H1 (cell line): ENCODE results near the gene WDFY3. TPM values are rescaled to one million over a fixed set of nuclear protein-coding genes. Genes with fewer than 3 reads are reported as not detected.
"Not testable (repeated sequence)": the region's sequence is repeated elsewhere in the genome, so short reads cannot be mapped to it uniquely, and the experiment has no call there.

ENCODE experiments used
- CTCF ChIA-PET: fragments of 300-600 bp; sonication (Branson Sonifier 250); formaldehyde crosslinking; loops from one replicate; lab custom pipeline; 2021; ENCODE audit not compliant: partially characterized antibody; lab: Charles Lee
- POLR2A ChIA-PET: fragments of 300-600 bp; sonication (Branson Sonifier 250); formaldehyde crosslinking; loops from one replicate; lab custom pipeline; 2021; ENCODE audit warnings: inconsistent platforms; ENCODE audit not compliant: partially characterized antibody; lab: Charles Lee
- DNase-seq, 2 experiments: peaks; one replicate each; pipeline versions ENCODE4 v3.0.0 to v3.0.0-alpha.2; 2010 to 2022; ENCODE audit warnings: low spot score in 2 of 2, low read depth in 1 of 2, mixed read lengths in 1 of 2
- FAIRE-seq: peaks from 2 replicates; lab custom pipeline; 2011; peaks lifted over from hg19 to GRCh38; lab: Jason Lieb, UNC
- H2AFZ ChIP-seq: 2 replicates; pipeline ENCODE4 v1.8.1; 2012; ENCODE audit warnings: low read length, inconsistent platforms
- H2AK5ac ChIP-seq: 2 replicates; pipeline ENCODE4 v1.6.1; 2013; ENCODE audit warnings: low read depth, low read length
- H2BK120ac ChIP-seq: replicated peaks from 2 replicates; pipeline ENCODE3; 2013; ENCODE audit warnings: low read depth, low read length, inconsistent platforms
- H2BK12ac ChIP-seq: 2 replicates; pipeline ENCODE4 v1.6.1; 2013; ENCODE audit warnings: low read depth, low read length
- H2BK15ac ChIP-seq: 2 replicates; pipeline ENCODE4 v1.6.1; 2013; ENCODE audit warnings: low read length
- H2BK20ac ChIP-seq: 2 replicates; pipeline ENCODE4 v1.6.1; 2013; ENCODE audit warnings: low read length
- H2BK5ac ChIP-seq: 2 replicates; pipeline ENCODE4 v1.6.1; 2013; ENCODE audit warnings: low read depth, low read length
- H3K14ac ChIP-seq: 2 replicates; pipeline ENCODE4 v1.6.1; 2013; ENCODE audit warnings: inconsistent platforms; ENCODE audit not compliant: insufficient read length
- H3K18ac ChIP-seq: 2 replicates; pipeline ENCODE4 v1.6.1; 2013; ENCODE audit warnings: low read length; ENCODE audit errors: extremely low read depth
- H3K23ac ChIP-seq: 2 replicates; pipeline ENCODE4 v1.6.1; 2013; ENCODE audit warnings: inconsistent platforms; ENCODE audit not compliant: insufficient read length
- H3K23me2 ChIP-seq: 2 replicates; pipeline ENCODE4 v1.6.1; 2013; ENCODE audit warnings: low read depth, low read length
- H3K27ac ChIP-seq: 2 replicates; pipeline ENCODE4 v1.6.1; 2011; ENCODE audit warnings: low read depth, low read length, inconsistent platforms
- H3K27me3 ChIP-seq, 4 experiments: replicated peaks in 1 of 4; 1 replicate in 1 of 4; 2 replicates in 3 of 4; pipeline versions ENCODE4 v1.6.1 to v1.8.1; 2011 to 2013; ENCODE audit warnings: low read length in 3 of 4, mild to moderate bottlenecking in 3 of 4, inconsistent platforms in 2 of 4, mixed read lengths in 2 of 4, moderate library complexity in 1 of 4; ENCODE audit not compliant: control insufficient read depth in 3 of 4, insufficient read depth in 3 of 4; ENCODE audit errors: extremely low read depth in 1 of 4
- H3K36me3 ChIP-seq, 4 experiments: 2 replicates each; pipeline versions ENCODE4 v1.6.1 to v1.8.1; 2011 to 2013; ENCODE audit warnings: mild to moderate bottlenecking in 4 of 4, low read length in 3 of 4, moderate library complexity in 2 of 4, control low read depth in 1 of 4, inconsistent platforms in 1 of 4; ENCODE audit not compliant: insufficient read depth in 4 of 4, control insufficient read depth in 2 of 4
- H3K4ac ChIP-seq: replicated peaks from 2 replicates; pipeline ENCODE3; 2013; ENCODE audit warnings: low read length, low read depth, mixed read lengths, inconsistent platforms; ENCODE audit not compliant: insufficient read length
- H3K4me1 ChIP-seq, 4 experiments: replicated peaks in 1 of 4; 1 replicate in 1 of 4; 2 replicates in 3 of 4; pipeline versions ENCODE4 v1.6.1 to v1.8.1; 2011 to 2013; ENCODE audit warnings: low read length in 3 of 4, inconsistent platforms in 2 of 4, mixed read lengths in 1 of 4; ENCODE audit not compliant: insufficient read depth in 4 of 4, control insufficient read depth in 3 of 4
- H3K4me2 ChIP-seq, 2 experiments: 2 replicates each; pipeline versions ENCODE4 v1.6.1 to v1.8.1; 2011 to 2013; ENCODE audit warnings: low read depth in 2 of 2, low read length in 2 of 2, control low read depth in 1 of 2, inconsistent platforms in 1 of 2, mild to moderate bottlenecking in 1 of 2; ENCODE audit not compliant: insufficient read depth in 1 of 2
- H3K4me3 ChIP-seq, 4 experiments: fragments of 200-600, 300-600 bp in 1 of 4; sonication (generic), shearing (Covaris generic), sonication (Bioruptor Twin) in 1 of 4; 2 replicates each; pipeline versions ENCODE4 v1.5.1 to v1.8.1; 2011 to 2016; ENCODE audit warnings: low read length in 4 of 4, low read depth in 3 of 4, control low read depth in 2 of 4, inconsistent platforms in 2 of 4, mild to moderate bottlenecking in 2 of 4, mixed read lengths in 1 of 4, moderate library complexity in 1 of 4; ENCODE audit not compliant: insufficient read depth in 2 of 4; ENCODE audit errors: extremely low read depth in 1 of 4
- H3K56ac ChIP-seq: replicated peaks from 2 replicates; pipeline ENCODE3; 2013; ENCODE audit warnings: low read depth, mild to moderate bottlenecking, mixed read lengths, low read length, inconsistent platforms; ENCODE audit not compliant: insufficient read length
- H3K79me1 ChIP-seq: 2 replicates; pipeline ENCODE4 v1.6.1; 2013; ENCODE audit warnings: low read depth, low read length, control low read depth
- H3K79me2 ChIP-seq, 2 experiments: 2 replicates each; pipeline versions ENCODE4 v1.6.1 to v1.8.1; 2012 to 2013; ENCODE audit warnings: low read length in 2 of 2, mild to moderate bottlenecking in 2 of 2, inconsistent platforms in 1 of 2; ENCODE audit not compliant: insufficient read depth in 2 of 2, control insufficient read depth in 1 of 2
- H3K9ac ChIP-seq, 4 experiments: replicated peaks in 1 of 4; 1 replicate in 1 of 4; 2 replicates in 3 of 4; pipeline versions ENCODE4 v1.6.1 to v1.8.1; 2011 to 2013; ENCODE audit warnings: low read depth in 3 of 4, low read length in 3 of 4, control low read depth in 2 of 4, mild to moderate bottlenecking in 2 of 4, moderate library complexity in 2 of 4, inconsistent platforms in 1 of 4; ENCODE audit errors: extremely low read depth in 1 of 4
- H3K9me3 ChIP-seq, 2 experiments: 2 replicates each; pipeline versions ENCODE4 v1.6.1 to v1.8.1; 2012 to 2013; ENCODE audit warnings: mild to moderate bottlenecking in 2 of 2, moderate library complexity in 2 of 2, control low read depth in 1 of 2, inconsistent platforms in 1 of 2, low read depth in 1 of 2, low read length in 1 of 2, mixed read lengths in 1 of 2; ENCODE audit not compliant: insufficient read depth in 2 of 2
- H4K20me1 ChIP-seq, 2 experiments: replicated peaks in 1 of 2; 2 replicates each; pipeline versions ENCODE3 to v1.8.1; 2011 to 2013; ENCODE audit warnings: inconsistent platforms in 2 of 2, low read length in 2 of 2, mild to moderate bottlenecking in 1 of 2; ENCODE audit not compliant: insufficient read depth in 2 of 2, control insufficient read depth in 1 of 2
- H4K5ac ChIP-seq: 2 replicates; pipeline ENCODE4 v1.6.1; 2013; ENCODE audit warnings: low read length, low read depth, mixed read lengths, inconsistent platforms; ENCODE audit not compliant: insufficient read length
- H4K8ac ChIP-seq: 2 replicates; pipeline ENCODE4 v1.8.0; 2013; ENCODE audit warnings: mild to moderate bottlenecking, moderate library complexity, low read length, inconsistent platforms; ENCODE audit not compliant: insufficient read depth; ENCODE audit errors: extremely low read depth
- H4K91ac ChIP-seq: replicated peaks from 2 replicates; pipeline ENCODE3; 2013; ENCODE audit warnings: low read length, mixed read lengths, inconsistent platforms; ENCODE audit not compliant: insufficient read length
- BACH1 ChIP-seq: IDR thresholded peaks from 2 replicates; pipeline ENCODE4 v1.6.1; 2012; ENCODE audit warnings: low read length, improper control_type of control experiment
- FOSL1 ChIP-seq: IDR thresholded peaks from 2 replicates; pipeline ENCODE4 v1.6.1; 2011; ENCODE audit warnings: mild to moderate bottlenecking, low read depth, low read length, moderate library complexity; ENCODE audit not compliant: insufficient read depth
- SIRT6 ChIP-seq: IDR thresholded peaks from one replicate; pipeline ENCODE4 v1.7.1; 2012; ENCODE audit warnings: low read length, inconsistent platforms
- whole genome bisulfite sequencing, 2 experiments: shearing (Covaris generic) in 1 of 2; methylation state at CpG; one replicate each; pipeline versions ENCODE4 v1.1.6 to v1.1.7; 2013 to 2015; ENCODE audit warnings: low lambda C conversion rate in 2 of 2, mixed read lengths in 2 of 2, inconsistent platforms in 1 of 2, low coverage in 1 of 2, missing lambda C conversion rate in 1 of 2; ENCODE audit not compliant: insufficient replicate concordance in 2 of 2, insufficient coverage in 1 of 2, insufficient read length in 1 of 2; ENCODE audit errors: extremely low coverage in 1 of 2, missing lambda C conversion rate in 1 of 2; 5-methylcytosine and 5-hydroxymethylcytosine counted together
- polyA plus RNA-seq, 7 experiments: library from polyadenylated mRNA; depleted of rRNA in 3 of 7; stranded (reverse) in 5 of 7; unstranded in 2 of 7; fragments of >200 nt in 5 of 7; fragments of 200-250 nt in 2 of 7; gene quantifications; 1 replicate in 5 of 7; 2 replicates in 1 of 7; 4 replicates in 1 of 7; pipeline versions ENCODE4 v1.2.1 to v1.2.3, GENCODE V29; 2011 to 2013; ENCODE audit warnings: missing spikeins in 2 of 7, mixed read lengths in 2 of 7
- total RNA-seq: library from RNA; stranded (reverse); fragmentation: NEBNext Ultra II Directional; extraction: Animal tissue kit (Norgen Biotek cat#: 25700); gene quantifications from 2 replicates; pipeline ENCODE4 v1.2.1, GENCODE V29; 2021
- TF ChIP-seq, protein P1 (sequence below): IDR thresholded peaks from 2 replicates; pipeline ENCODE4 v1.6.1; 2012; ENCODE audit warnings: inconsistent platforms

Gene WDFY3
- total and polyA plus RNA-seq, 2 of the 8 experiments (the other 6 are each of a cell fraction or from before 2014, with no cell fraction given) = 25.6 to 62.4 TPM

DNA sequence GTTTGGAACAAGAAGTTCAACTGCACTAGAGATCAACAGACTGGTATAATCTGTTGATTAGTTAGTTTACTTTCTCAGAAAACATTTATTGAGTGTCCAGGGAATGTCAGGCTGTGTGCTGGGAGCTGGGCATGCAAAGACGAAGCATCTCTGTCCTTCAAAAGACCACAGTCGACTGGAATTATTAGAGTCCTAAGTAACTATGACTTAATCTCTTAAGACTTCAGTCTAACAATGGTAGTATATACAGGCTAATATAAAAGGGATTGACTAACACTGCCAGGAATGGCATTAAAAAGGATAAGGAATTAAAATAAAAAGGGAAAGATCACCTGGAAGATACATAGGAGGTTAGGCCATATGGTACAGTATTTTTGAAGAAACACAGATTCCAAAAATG, 128.7 kb downstream of the WDFY3 start (continued):
- TF ChIP-seq SIRT6 = no peak
- no peak for TF ChIP-seq FOSL1
- TF ChIP-seq, protein P1, sequence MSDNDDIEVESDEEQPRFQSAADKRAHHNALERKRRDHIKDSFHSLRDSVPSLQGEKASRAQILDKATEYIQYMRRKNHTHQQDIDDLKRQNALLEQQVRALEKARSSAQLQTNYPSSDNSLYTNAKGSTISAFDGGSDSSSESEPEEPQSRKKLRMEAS = no peak
- TF ChIP-seq BACH1 = no peak

DNA sequence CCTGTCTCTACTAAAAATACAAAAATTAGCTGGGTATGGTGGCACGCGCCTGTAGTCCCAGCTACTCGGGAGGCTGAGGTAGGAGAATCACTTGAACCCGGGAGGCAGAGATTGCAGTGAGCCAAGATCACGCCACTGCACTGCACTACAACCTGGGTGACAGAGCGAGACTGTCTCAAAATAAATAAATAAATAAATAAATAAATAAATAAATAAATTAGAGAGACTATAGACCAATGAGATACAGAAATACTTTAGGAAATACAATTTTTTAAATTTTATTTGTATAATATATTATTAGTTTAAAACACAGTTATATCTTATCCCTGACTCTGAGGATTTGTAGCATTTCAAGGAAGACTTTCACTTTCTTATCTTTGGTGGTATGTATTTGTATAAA, 136.9 kb downstream of the WDFY3 start:
- H3K4me1 ChIP-seq = not testable (repeated sequence)
- CTCF ChIA-PET = interaction anchor here (0.6 to 1.5 kb wide), 2 partner anchors 142 to 346 kb away, joined by 3 to 6 read pairs; no protein-coding TSS in a partner anchor

More for the DNA sequence above, 136.9 kb downstream of the WDFY3 start:
- H4K5ac ChIP-seq, H3K23me2 ChIP-seq, H2BK12ac ChIP-seq, POLR2A ChIA-PET, H3K4me3 ChIP-seq, H3K23ac ChIP-seq, H2BK5ac ChIP-seq, H3K79me2 ChIP-seq, H3K56ac ChIP-seq, H2AK5ac ChIP-seq, H4K20me1 ChIP-seq, H2AFZ ChIP-seq, H3K9ac ChIP-seq, H4K8ac ChIP-seq, H3K9me3 ChIP-seq, DNase-seq, H2BK20ac ChIP-seq, H3K4ac ChIP-seq, H3K18ac ChIP-seq, H3K79me1 ChIP-seq, H3K27me3 ChIP-seq, H2BK15ac ChIP-seq, FAIRE-seq, H3K27ac ChIP-seq, H2BK120ac ChIP-seq, H3K36me3 ChIP-seq, H3K14ac ChIP-seq, H4K91ac ChIP-seq, H3K4me2 ChIP-seq: not testable (repeated sequence)
- WGBS, 2 experiments = 95% methylated on average over 6 of the region's 6 CpGs; no CpG with 5 or more reads in 1 of the 2 experiments
